NOMO-1 (cell line): ENCODE data around the gene CEMIP.
"Not testable (repeated sequence)": the region's sequence is repeated elsewhere in the genome, so short reads cannot be mapped to it uniquely, and the experiment has no call there.

ENCODE experiments used
- DNase-seq, 2 experiments: peaks; one replicate each; lab custom pipeline; 2025; ENCODE audit not compliant: unreplicated experiment in 2 of 2; lab: John Stamatoyannopoulos, UW

Gene CEMIP

GRCh38 chr15:80942746-80943565 is 163.8 kb downstream of the CEMIP start:
- no peak for DNase-seq

GRCh38 chr15:80944818-80945217 is 165.6 kb downstream of the CEMIP start:
- no peak for DNase-seq

GRCh38 chr15:80945605-80946004 is 166.4 kb downstream of the CEMIP start:
- no peak for DNase-seq

GRCh38 chr15:80946576-80946975 is 167.4 kb downstream of the CEMIP start:
- no peak for DNase-seq

- DNase-seq, result no peak
These were observed 169.6 kb downstream of the CEMIP start for GRCh38 chr15:80948651-80949292.

- no peak for DNase-seq
These were observed 170.6 kb downstream of the CEMIP start for GRCh38 chr15:80949756-80950155.

GRCh38 chr15:80950291-80951078 is 171.3 kb downstream of the CEMIP start:
- DNase-seq, result no peak

GRCh38 chr15:80951941-80952340 is 172.8 kb downstream of the CEMIP start:
- DNase-seq, result no peak

- no peak for DNase-seq
These were observed 174.1 kb downstream of the CEMIP start for GRCh38 chr15:80953001-80953952.

- no peak for DNase-seq
These were observed 175.0 kb downstream of the CEMIP start for GRCh38 chr15:80953953-80954778.

GRCh38 chr15:80955571-80956452 is 176.6 kb downstream of the CEMIP start:
- DNase-seq, result peak; percentile 7 to 60

GRCh38 chr15:80957556-80957955 is 178.4 kb downstream of the CEMIP start:
- no peak for DNase-seq

GRCh38 chr15:80957976-80958375 is 178.8 kb downstream of the CEMIP start:
- DNase-seq, result no peak

GRCh38 chr15:80958818-80959495 is 179.8 kb downstream of the CEMIP start:
- no peak for DNase-seq

GRCh38 chr15:80965454-80965853 is 186.3 kb downstream of the CEMIP start:
- not testable (repeated sequence) for DNase-seq

GRCh38 chr15:80966431-80967197 is 187.4 kb downstream of the CEMIP start:
- no peak for DNase-seq

- no peak for DNase-seq
These were observed 188.3 kb downstream of the CEMIP start for GRCh38 chr15:80967451-80967850.
